T-helper 1 cell treated with Interleukin-12 subunit alpha and Interleukin-12 subunit beta and Interleukin-4 antibody, amounts not matched to agents 30 μg/mL and 1 μg/mL, for 36 hours (primary cell): Measurements from ENCODE around the gene SOX30.

Experiments used
- H3K27ac Mint-ChIP-seq: one replicate; pipeline ENCODE4 v1.8.0; 2021; ENCODE audit warnings: mild to moderate bottlenecking, mixed read lengths
- H3K27me3 Mint-ChIP-seq: one replicate; pipeline ENCODE4 v1.8.0; 2021; ENCODE audit warnings: low read depth, mixed read lengths
- H3K36me3 Mint-ChIP-seq: one replicate; pipeline ENCODE4 v1.8.0; 2021; ENCODE audit warnings: low read depth, mixed read lengths
- H3K4me1 Mint-ChIP-seq: one replicate; pipeline ENCODE4 v1.8.0; 2021; ENCODE audit warnings: low read depth, mixed read lengths
- H3K4me3 Mint-ChIP-seq: one replicate; pipeline ENCODE4 v1.8.0; 2021; ENCODE audit warnings: mild to moderate bottlenecking, moderate library complexity, mixed read lengths
- H3K9me3 Mint-ChIP-seq: one replicate; pipeline ENCODE4 v1.8.0; 2021; ENCODE audit warnings: mixed read lengths

The SOX30 gene

GRCh38 chr5:157671592-157672330, 19.5 kb upstream of the SOX30 start:
- peaks cover 5% of the 10 kb centered on the region for H3K36me3 Mint-ChIP-seq
- H3K27ac Mint-ChIP-seq = peak overlapping the region; percentile 81
- H3K4me1 Mint-ChIP-seq = peaks cover 30% of the 10 kb centered on the region
- H3K4me3 Mint-ChIP-seq = peak overlapping the region; percentile 93
- no peaks in the 10 kb centered on the region for H3K9me3 Mint-ChIP-seq
- peaks cover 14% of the 10 kb centered on the region for H3K27me3 Mint-ChIP-seq

GRCh38 chr5:157670662-157671591, 18.7 kb upstream of the SOX30 start, which contains the start of gene C5orf52:
C5orf52 (plus strand) TSS chr5:157671533; CDS start chr5:157671615, 82 bp downstream.
- Mint-ChIP-seq H3K9me3 (no peaks in the 10 kb centered on the region), H3K27ac (peak within 1 kb of the TSS; percentile 81), H3K36me3 (peaks cover 5% of the 10 kb centered on the region), H3K4me3 (peak within 1 kb of the TSS; percentile 93), H3K27me3 (peaks cover 14% of the 10 kb centered on the region), H3K4me1 (peaks cover 30% of the 10 kb centered on the region)

GRCh38 chr5:157669701-157670097, 17.5 kb upstream of the SOX30 start:
- H3K27ac Mint-ChIP-seq = peak overlapping the region; percentile 81
- peaks cover 14% of the 10 kb centered on the region for H3K27me3 Mint-ChIP-seq
- H3K36me3 Mint-ChIP-seq = peaks cover 7% of the 10 kb centered on the region
- peak overlapping the region; percentile 93 for H3K4me3 Mint-ChIP-seq
- peaks cover 1% of the 10 kb centered on the region for H3K9me3 Mint-ChIP-seq
- peaks cover 30% of the 10 kb centered on the region for H3K4me1 Mint-ChIP-seq

GRCh38 chr5:157668356-157668755, 16.1 kb upstream of the SOX30 start:
- Mint-ChIP-seq H3K4me1 (peaks cover 30% of the 10 kb centered on the region), H3K27me3 (peaks cover 14% of the 10 kb centered on the region), H3K4me3 (no peak overlapping the region), H3K36me3 (peaks cover 7% of the 10 kb centered on the region), H3K9me3 (peaks cover 7% of the 10 kb centered on the region), H3K27ac (no peak overlapping the region)

GRCh38 chr5:157665467-157666070, 13.3 kb upstream of the SOX30 start:
- peaks cover 14% of the 10 kb centered on the region for H3K4me1 Mint-ChIP-seq
- H3K27ac Mint-ChIP-seq = no peak overlapping the region
- H3K9me3 Mint-ChIP-seq = peaks cover 15% of the 10 kb centered on the region
- no peaks in the 10 kb centered on the region for H3K27me3 Mint-ChIP-seq
- H3K4me3 Mint-ChIP-seq = no peak overlapping the region
- peaks cover 2% of the 10 kb centered on the region for H3K36me3 Mint-ChIP-seq

- Mint-ChIP-seq H3K9me3 (peaks cover 52% of the 10 kb centered on the region), H3K4me3 (no peak overlapping the region), H3K4me1 (no peaks in the 10 kb centered on the region), H3K27me3 (no peaks in the 10 kb centered on the region), H3K36me3 (peaks cover 22% of the 10 kb centered on the region), H3K27ac (no peak overlapping the region)
Observed at GRCh38 chr5:157659868-157660660, 7.8 kb upstream of the SOX30 start.

GRCh38 chr5:157658893-157659292, 6.7 kb upstream of the SOX30 start:
- Mint-ChIP-seq H3K9me3 (peaks cover 55% of the 10 kb centered on the region), H3K36me3 (peaks cover 29% of the 10 kb centered on the region)

GRCh38 chr5:157657516-157657915, 5.3 kb upstream of the SOX30 start:
- H3K9me3 Mint-ChIP-seq = peaks cover 69% of the 10 kb centered on the region
- H3K4me3 Mint-ChIP-seq = no peak overlapping the region
- no peak overlapping the region for H3K27ac Mint-ChIP-seq
- peaks cover 9% of the 10 kb centered on the region for H3K4me1 Mint-ChIP-seq
- no peaks in the 10 kb centered on the region for H3K27me3 Mint-ChIP-seq
- peaks cover 42% of the 10 kb centered on the region for H3K36me3 Mint-ChIP-seq

More at GRCh38 chr5:157658893-157659292, 6.7 kb upstream of the SOX30 start:
- Mint-ChIP-seq H3K4me3 (no peak overlapping the region), H3K4me1 (peaks cover 2% of the 10 kb centered on the region), H3K27ac (no peak overlapping the region), H3K27me3 (no peaks in the 10 kb centered on the region)

GRCh38 chr5:157651623-157652376, 438 bp downstream of the SOX30 start:
- Mint-ChIP-seq H3K27ac (peak overlapping the region; percentile 76), H3K4me1 (peaks cover 19% of the 10 kb centered on the region), H3K27me3 (no peaks in the 10 kb centered on the region), H3K4me3 (peak overlapping the region; percentile 71), H3K36me3 (peaks cover 30% of the 10 kb centered on the region), H3K9me3 (peaks cover 45% of the 10 kb centered on the region)

- Mint-ChIP-seq H3K4me3 (peak overlapping the region; percentile 42), H3K4me1 (peaks cover 19% of the 10 kb centered on the region), H3K27ac (no peak overlapping the region), H3K27me3 (no peaks in the 10 kb centered on the region), H3K9me3 (peaks cover 38% of the 10 kb centered on the region), H3K36me3 (peaks cover 26% of the 10 kb centered on the region)
Observed at GRCh38 chr5:157650991-157651611, 1.1 kb downstream of the SOX30 start.

- H3K4me3 Mint-ChIP-seq = no peak overlapping the region
- H3K27ac Mint-ChIP-seq = no peak overlapping the region
- peaks cover 18% of the 10 kb centered on the region for H3K36me3 Mint-ChIP-seq
- peaks cover 20% of the 10 kb centered on the region for H3K9me3 Mint-ChIP-seq
- H3K4me1 Mint-ChIP-seq = peaks cover 17% of the 10 kb centered on the region
- no peaks in the 10 kb centered on the region for H3K27me3 Mint-ChIP-seq
Observed at GRCh38 chr5:157649101-157649500, 3.1 kb downstream of the SOX30 start.

- H3K4me1 Mint-ChIP-seq = peaks cover 15% of the 10 kb centered on the region
- H3K27ac Mint-ChIP-seq = no peak overlapping the region
- peaks cover 14% of the 10 kb centered on the region for H3K9me3 Mint-ChIP-seq
- H3K36me3 Mint-ChIP-seq = peaks cover 12% of the 10 kb centered on the region
- H3K27me3 Mint-ChIP-seq = no peaks in the 10 kb centered on the region
- no peak overlapping the region for H3K4me3 Mint-ChIP-seq
Observed at GRCh38 chr5:157648275-157648990, 3.8 kb downstream of the SOX30 start.
